ENCODE measurements around the gene HRC. TPM values are rescaled to one million over a fixed set of nuclear protein-coding genes. Genes with fewer than 3 reads are reported as not detected.

HRC gene
- total and polyA plus RNA-seq, 2 donors (not counting 3 experiments of a cell fraction or from before 2014, with no cell fraction given) = not detected

- dilution Hi-C loops (cut with MboI; ENCODE audit: extremely low pct_ligation_motif_present, low sequenced_read_pairs) = no loop called here
- H3K4me2 ChIP-seq (ENCODE audit: insufficient read depth, low read length) = no peak overlapping the region
- ChIA-PET CTCF (interaction anchor here (1.3 kb wide), 1 partner anchor 106 kb away, joined by 3 read pairs; no protein-coding TSS in a partner anchor), POLR2A (no interaction called here)
- H3K4me3 ChIP-seq (replicated peaks in 1 of 3; ENCODE audit: insufficient read depth in 1 of 3, low read depth in 1 of 3, low read length in 3 of 3) = no peak overlapping the region
- FAIRE-seq = no peak
- no TSS peak for BruUV-seq (replicated peaks)
- H2AFZ ChIP-seq (ENCODE audit: low read depth, low read length) = no peak overlapping the region
- no peaks in the 10 kb centered on the region for H3K9me3 ChIP-seq (replicated peaks; ENCODE audit: control insufficient read depth, insufficient read depth, low read length)
- H3K79me2 ChIP-seq (ENCODE audit: control insufficient read depth, insufficient read depth, low read length) = peaks cover 19% of the 10 kb centered on the region
- no peak overlapping the region for H3K9ac ChIP-seq (replicated peaks; ENCODE audit: extremely low read depth, insufficient read depth, low read length)
- intact Hi-C loops (cut with micrococcal nuclease) = no loop called here
- H3K36me3 ChIP-seq (ENCODE audit: control insufficient read depth in 2 of 2, extremely low read depth in 1 of 2, insufficient read depth in 2 of 2, low read length in 2 of 2) = peaks cover 31 to 68% of the 10 kb centered on the region in 2 experiments
- peaks cover 3% of the 10 kb centered on the region for H4K20me1 ChIP-seq (replicated peaks; ENCODE audit: control insufficient read depth, extremely low read depth, insufficient read depth, low read length)
- TF ChIP-seq POLR2A (IDR thresholded peaks at IDR 0.05; ENCODE audit: low read depth, low read length) = no peak
- no peak for TF ChIP-seq JUN (IDR thresholded peaks at IDR 0.05; ENCODE audit: borderline replicate concordance, insufficient read depth, insufficient read length, low read depth)
- no peak for TF ChIP-seq MYC (IDR thresholded peaks at IDR 0.05; ENCODE audit: low read depth, low read length)
- TF ChIP-seq MAX (IDR thresholded peaks at IDR 0.05; ENCODE audit: insufficient read depth, insufficient read length) = no peak
- TF ChIP-seq POLR2AphosphoS5 (IDR thresholded peaks at IDR 0.05; ENCODE audit: insufficient read depth, low read depth, low read length) = no peak
- TF ChIP-seq GATA2 (IDR thresholded peaks at IDR 0.05; ENCODE audit: insufficient read depth, insufficient read length, low read depth, low read length) = no peak
- TF ChIP-seq EZH2 (IDR thresholded peaks at IDR 0.05; ENCODE audit: borderline replicate concordance, low read depth, low read length, severe bottlenecking) = no peak
- TF ChIP-seq, protein P1, sequence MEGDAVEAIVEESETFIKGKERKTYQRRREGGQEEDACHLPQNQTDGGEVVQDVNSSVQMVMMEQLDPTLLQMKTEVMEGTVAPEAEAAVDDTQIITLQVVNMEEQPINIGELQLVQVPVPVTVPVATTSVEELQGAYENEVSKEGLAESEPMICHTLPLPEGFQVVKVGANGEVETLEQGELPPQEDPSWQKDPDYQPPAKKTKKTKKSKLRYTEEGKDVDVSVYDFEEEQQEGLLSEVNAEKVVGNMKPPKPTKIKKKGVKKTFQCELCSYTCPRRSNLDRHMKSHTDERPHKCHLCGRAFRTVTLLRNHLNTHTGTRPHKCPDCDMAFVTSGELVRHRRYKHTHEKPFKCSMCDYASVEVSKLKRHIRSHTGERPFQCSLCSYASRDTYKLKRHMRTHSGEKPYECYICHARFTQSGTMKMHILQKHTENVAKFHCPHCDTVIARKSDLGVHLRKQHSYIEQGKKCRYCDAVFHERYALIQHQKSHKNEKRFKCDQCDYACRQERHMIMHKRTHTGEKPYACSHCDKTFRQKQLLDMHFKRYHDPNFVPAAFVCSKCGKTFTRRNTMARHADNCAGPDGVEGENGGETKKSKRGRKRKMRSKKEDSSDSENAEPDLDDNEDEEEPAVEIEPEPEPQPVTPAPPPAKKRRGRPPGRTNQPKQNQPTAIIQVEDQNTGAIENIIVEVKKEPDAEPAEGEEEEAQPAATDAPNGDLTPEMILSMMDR (IDR thresholded peaks at IDR 0.05; ENCODE audit: extremely low read depth in 1 of 2, insufficient read depth in 1 of 2, low read depth in 1 of 2, low read length in 2 of 2) = no peak
- TF ChIP-seq FOS (IDR thresholded peaks at IDR 0.05; ENCODE audit: borderline replicate concordance, insufficient read depth, low read length) = no peak
- H3K4me1 ChIP-seq (ENCODE audit: control insufficient read depth, extremely low read depth, insufficient read depth, low read length) = no peaks in the 10 kb centered on the region
- no peaks in the 10 kb centered on the region for H3K27me3 ChIP-seq (ENCODE audit: control insufficient read depth in 2 of 2, insufficient read depth in 2 of 2, low read length in 2 of 2)
- no peak overlapping the region for H3K27ac ChIP-seq (ENCODE audit: insufficient read depth, low read depth, low read length)
- no peaks in the 10 kb centered on the region for H3K9me1 ChIP-seq (replicated peaks; ENCODE audit: control insufficient read depth, extremely low read depth, insufficient read depth, low read length)
- DNase-seq (ENCODE audit: low read depth, low spot score) = no peak
Measured at GRCh38 chr19:49102303-49102702, 52.9 kb downstream of the HRC start.

Other genes starting within 250 kb of the HRC start
- not detected in 2 replicates for gene DHDH, start 221.7 kb downstream of the HRC start, total RNA-seq
- gene DHDH, start 221.7 kb downstream of the HRC start, polyA plus RNA-seq = not detected in 2 replicates
- 267 and 295 TPM in 2 replicates for gene BAX, start 200.5 kb downstream of the HRC start, total RNA-seq
- gene BAX, start 200.5 kb downstream of the HRC start, polyA plus RNA-seq = 283 and 359 TPM in 2 replicates
- 1,636 and 1,937 TPM in 2 replicates for gene FTL, start 190.1 kb downstream of the HRC start, total RNA-seq
- 2,748 and 3,914 TPM in 2 replicates for gene FTL, start 190.1 kb downstream of the HRC start, polyA plus RNA-seq
- 53.9 and 58.9 TPM in 2 replicates for gene GYS1, start 162.1 kb downstream of the HRC start, total RNA-seq
- 39.0 and 41.7 TPM in 2 replicates for gene GYS1, start 162.1 kb downstream of the HRC start, polyA plus RNA-seq
- gene RUVBL2, start 161.5 kb downstream of the HRC start, total RNA-seq = 110 and 115 TPM in 2 replicates
- gene RUVBL2, start 161.5 kb downstream of the HRC start, polyA plus RNA-seq = 185 and 200 TPM in 2 replicates
- gene LHB, start 138.3 kb downstream of the HRC start, total RNA-seq = not detected in 2 replicates
- 1.3 and 1.4 TPM in 2 replicates for gene LHB, start 138.3 kb downstream of the HRC start, polyA plus RNA-seq
- gene CGB3, start 131.1 kb downstream of the HRC start, total RNA-seq = not detected in 2 replicates
- not detected in 2 replicates for gene CGB3, start 131.1 kb downstream of the HRC start, polyA plus RNA-seq
- gene CGB2, start 123.5 kb downstream of the HRC start, total RNA-seq = not detected in 2 replicates
- not detected in 2 replicates for gene CGB2, start 123.5 kb downstream of the HRC start, polyA plus RNA-seq
- gene CGB1, start 118.5 kb downstream of the HRC start, total RNA-seq = not detected in 2 replicates
- gene CGB1, start 118.5 kb downstream of the HRC start, polyA plus RNA-seq = not detected in 2 replicates
- not detected in 2 replicates for gene CGB5, start 111.5 kb downstream of the HRC start, total RNA-seq
- not detected in 2 replicates for gene CGB5, start 111.5 kb downstream of the HRC start, polyA plus RNA-seq
- not detected in 2 replicates for gene CGB8, start 106.3 kb downstream of the HRC start, total RNA-seq
- not detected in 2 replicates for gene CGB8, start 106.3 kb downstream of the HRC start, polyA plus RNA-seq
- gene CGB7, start 97.6 kb downstream of the HRC start, total RNA-seq = 0.42 TPM in 1 of 2 replicates, not detected in the other
- gene CGB7, start 97.6 kb downstream of the HRC start, polyA plus RNA-seq = 0.41 and 0.62 TPM in 2 replicates
- gene NTF4, start 90.6 kb downstream of the HRC start, total RNA-seq = not detected in 2 replicates
- not detected in 2 replicates for gene NTF4, start 90.6 kb downstream of the HRC start, polyA plus RNA-seq
- gene KCNA7, start 82.7 kb downstream of the HRC start, total RNA-seq = not detected in 2 replicates
- gene KCNA7, start 82.7 kb downstream of the HRC start, polyA plus RNA-seq = not detected in 2 replicates
- gene SNRNP70, start 69.9 kb downstream of the HRC start, total RNA-seq = 215 and 228 TPM in 2 replicates
- 300 and 317 TPM in 2 replicates for gene SNRNP70, start 69.9 kb downstream of the HRC start, polyA plus RNA-seq
- gene LIN7B, start 41.0 kb downstream of the HRC start, total RNA-seq = 4.2 and 4.5 TPM in 2 replicates
- 2.2 and 4.4 TPM in 2 replicates for gene LIN7B, start 41.0 kb downstream of the HRC start, polyA plus RNA-seq
- 1.5 TPM in 1 of 2 replicates, not detected in the other for gene C19orf73, start 36.3 kb downstream of the HRC start, total RNA-seq
- 1.8 and 2.5 TPM in 2 replicates for gene C19orf73, start 36.3 kb downstream of the HRC start, polyA plus RNA-seq
- gene PPFIA3, start 35.9 kb downstream of the HRC start, total RNA-seq = 2.0 and 2.6 TPM in 2 replicates
- gene PPFIA3, start 35.9 kb downstream of the HRC start, polyA plus RNA-seq = 1.3 and 1.4 TPM in 2 replicates
- gene TRPM4, start 2.4 kb upstream of the HRC start, total RNA-seq = 38.9 and 40.6 TPM in 2 replicates
- 17.6 and 23.7 TPM in 2 replicates for gene TRPM4, start 2.4 kb upstream of the HRC start, polyA plus RNA-seq
- gene SLC6A16, start 169.8 kb upstream of the HRC start, total RNA-seq = 1.6 and 3.6 TPM in 2 replicates
- gene SLC6A16, start 169.8 kb upstream of the HRC start, polyA plus RNA-seq = 0.72 and 1.1 TPM in 2 replicates
- gene CD37, start 180.0 kb upstream of the HRC start, total RNA-seq = not detected in 2 replicates
- gene CD37, start 180.0 kb upstream of the HRC start, polyA plus RNA-seq = not detected in 2 replicates
- 89.4 and 93.3 TPM in 2 replicates for gene TEAD2, start 207.0 kb upstream of the HRC start, total RNA-seq
- gene TEAD2, start 207.0 kb upstream of the HRC start, polyA plus RNA-seq = 60.3 and 60.9 TPM in 2 replicates
- not detected in 2 replicates for gene DKKL1, start 208.5 kb upstream of the HRC start, total RNA-seq
- gene DKKL1, start 208.5 kb upstream of the HRC start, polyA plus RNA-seq = 0.21 and 0.35 TPM in 2 replicates
- not detected in 2 replicates for gene KASH5, start 232.9 kb upstream of the HRC start, total RNA-seq
- gene KASH5, start 232.9 kb upstream of the HRC start, polyA plus RNA-seq = 0.03 TPM in 1 of 2 replicates, not detected in the other

Measured in endothelial cell of umbilical vein (primary cell).